Measurements from ENCODE around the gene ARID1B. TPM values are rescaled to one million over a fixed set of nuclear protein-coding genes. Genes with fewer than 3 reads are reported as not detected.

Gene ARID1B
- total RNA-seq, 2 donors from 2014 or later, result 43.9 to 44.6 TPM

DNA sequence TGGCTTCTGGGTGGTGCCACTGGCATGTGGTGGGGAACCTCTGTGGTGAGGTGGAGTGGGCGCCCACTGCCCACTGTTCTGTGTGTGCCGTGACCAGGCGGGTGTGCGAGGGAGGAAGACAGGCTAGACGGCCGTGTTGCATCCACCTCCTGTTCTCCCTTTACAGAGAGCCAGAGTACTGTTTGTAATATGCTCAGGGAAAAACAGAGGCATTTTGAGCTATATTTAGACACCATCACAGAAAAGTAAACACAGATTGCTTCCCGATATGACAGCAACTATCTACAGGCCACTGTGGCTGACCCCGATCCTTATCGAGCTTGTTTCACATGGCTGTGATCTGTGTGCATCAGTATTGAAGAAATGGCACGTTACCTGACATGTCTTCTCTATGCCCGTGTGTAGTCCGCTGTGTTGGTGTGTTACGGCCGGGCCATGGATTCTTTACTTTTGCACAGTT lies 45.6 kb downstream of the ARID1B start:
- DNase-seq (ENCODE audit: low spot score), result no peak
- no peaks in the 10 kb centered on the region for H3K27me3 ChIP-seq
- no peak overlapping the region for H3K4me3 ChIP-seq
- H3K27ac ChIP-seq, result peak overlapping the region; percentile 2 to 60
- H3K4me1 ChIP-seq, result peaks cover 0 to 61% of the 10 kb centered on the region in 2 donors
- no peaks in the 10 kb centered on the region for H3K9me3 ChIP-seq
- TF ChIP-seq, protein P1, sequence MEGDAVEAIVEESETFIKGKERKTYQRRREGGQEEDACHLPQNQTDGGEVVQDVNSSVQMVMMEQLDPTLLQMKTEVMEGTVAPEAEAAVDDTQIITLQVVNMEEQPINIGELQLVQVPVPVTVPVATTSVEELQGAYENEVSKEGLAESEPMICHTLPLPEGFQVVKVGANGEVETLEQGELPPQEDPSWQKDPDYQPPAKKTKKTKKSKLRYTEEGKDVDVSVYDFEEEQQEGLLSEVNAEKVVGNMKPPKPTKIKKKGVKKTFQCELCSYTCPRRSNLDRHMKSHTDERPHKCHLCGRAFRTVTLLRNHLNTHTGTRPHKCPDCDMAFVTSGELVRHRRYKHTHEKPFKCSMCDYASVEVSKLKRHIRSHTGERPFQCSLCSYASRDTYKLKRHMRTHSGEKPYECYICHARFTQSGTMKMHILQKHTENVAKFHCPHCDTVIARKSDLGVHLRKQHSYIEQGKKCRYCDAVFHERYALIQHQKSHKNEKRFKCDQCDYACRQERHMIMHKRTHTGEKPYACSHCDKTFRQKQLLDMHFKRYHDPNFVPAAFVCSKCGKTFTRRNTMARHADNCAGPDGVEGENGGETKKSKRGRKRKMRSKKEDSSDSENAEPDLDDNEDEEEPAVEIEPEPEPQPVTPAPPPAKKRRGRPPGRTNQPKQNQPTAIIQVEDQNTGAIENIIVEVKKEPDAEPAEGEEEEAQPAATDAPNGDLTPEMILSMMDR (IDR thresholded peaks at IDR 0.05), result no peak
- no peaks in the 10 kb centered on the region for H3K36me3 ChIP-seq

DNA sequence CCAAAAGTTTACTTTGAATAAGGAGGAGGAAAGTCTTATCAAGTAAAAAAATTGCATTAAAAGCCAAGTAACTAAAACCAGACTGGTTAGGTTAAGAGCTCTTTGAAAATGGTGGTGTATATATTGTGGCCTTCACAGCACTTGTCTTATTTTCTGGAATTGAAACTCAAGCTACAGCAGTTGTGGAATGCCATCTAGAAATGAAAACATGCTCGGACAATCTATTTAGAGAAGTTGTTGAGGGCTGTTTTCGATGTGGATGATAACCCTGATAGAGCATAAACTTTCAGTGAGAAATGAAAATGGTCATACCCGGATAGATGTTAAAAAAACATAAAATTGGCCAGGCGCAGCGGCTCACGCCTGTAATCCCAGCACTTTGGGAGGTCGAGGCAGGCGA lies 47.0 kb downstream of the ARID1B start:
- Histone ChIP-seq H3K4me3 (no peak overlapping the region), H3K9me3 (no peaks in the 10 kb centered on the region), H3K4me1 (peaks cover 0 to 68% of the 10 kb centered on the region in 2 donors), H3K27me3 (no peaks in the 10 kb centered on the region), H3K36me3 (no peaks in the 10 kb centered on the region), H3K27ac (peak overlapping the region in 1 of 2 donors; percentile 23)
- no peak for DNase-seq (ENCODE audit: low spot score)
- TF ChIP-seq, protein P1 (IDR thresholded peaks at IDR 0.05), result no peak

DNA sequence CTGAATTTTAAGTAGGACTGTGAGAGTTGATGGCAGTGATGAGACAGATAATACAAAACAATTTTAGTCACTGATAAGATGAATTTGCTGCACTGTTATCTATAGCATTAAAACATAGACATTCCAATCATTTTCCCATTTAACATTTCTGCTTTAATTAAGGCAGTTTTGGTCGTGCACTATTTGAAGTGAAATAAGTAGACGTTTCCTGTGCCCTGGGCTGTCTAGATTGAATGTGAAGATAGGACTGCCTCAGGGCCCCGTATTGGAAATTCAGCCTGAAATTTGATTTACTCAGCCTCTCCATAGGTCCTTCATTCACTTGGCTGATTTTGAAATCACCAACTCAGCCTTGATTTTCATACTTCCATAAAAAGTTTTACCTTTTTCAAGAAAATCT lies 48.3 kb downstream of the ARID1B start:
- Histone ChIP-seq H3K27ac (no peak overlapping the region), H3K9me3 (no peaks in the 10 kb centered on the region), H3K27me3 (no peaks in the 10 kb centered on the region), H3K36me3 (peaks cover 7% of the 10 kb centered on the region), H3K4me1 (peaks cover 0 to 59% of the 10 kb centered on the region in 2 donors), H3K4me3 (no peak overlapping the region)
- TF ChIP-seq, protein P1 (IDR thresholded peaks at IDR 0.05), result no peak
- no peak for DNase-seq (ENCODE audit: low spot score)

DNA sequence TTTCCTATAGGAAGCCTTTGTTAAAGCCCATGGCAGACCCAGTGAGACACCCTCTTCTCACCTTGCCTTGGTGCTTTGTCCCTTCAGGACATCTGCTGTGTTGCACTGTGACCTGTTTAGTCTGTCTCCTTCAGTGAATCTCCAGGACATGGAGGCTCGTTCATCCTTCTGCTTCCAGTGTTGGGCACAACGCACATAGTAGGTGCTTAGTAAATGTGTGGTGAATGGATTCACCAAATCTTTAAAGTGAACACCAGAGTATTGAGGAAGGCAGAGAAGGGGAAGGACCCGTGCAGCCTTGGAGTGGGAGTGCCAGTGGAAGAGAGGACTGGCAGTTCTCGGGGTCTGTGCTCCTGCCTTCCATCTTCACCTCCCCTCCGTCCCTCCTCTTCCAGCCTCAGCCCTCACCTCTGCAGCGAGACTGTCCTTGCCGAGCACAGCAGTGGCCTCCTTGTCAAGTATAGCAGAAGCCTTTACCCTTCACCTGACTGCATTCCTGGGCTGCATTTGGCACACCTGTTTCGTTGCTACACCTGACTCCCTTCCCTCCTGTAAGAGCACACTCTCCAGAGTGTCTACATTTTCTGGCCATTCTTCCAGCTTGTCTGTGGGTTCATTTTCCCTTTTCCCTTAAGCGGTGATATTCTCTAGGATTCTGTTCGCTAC lies 49.2 kb downstream of the ARID1B start:
- Histone ChIP-seq H3K9me3 (no peaks in the 10 kb centered on the region), H3K27ac (peak overlapping the region; percentile 67 to 84), H3K36me3 (peaks cover 7% of the 10 kb centered on the region), H3K27me3 (no peaks in the 10 kb centered on the region), H3K4me3 (no peak overlapping the region), H3K4me1 (peaks cover 0 to 59% of the 10 kb centered on the region in 2 donors)
- TF ChIP-seq, protein P1 (IDR thresholded peaks at IDR 0.05), result no peak
- no peak for DNase-seq (ENCODE audit: low spot score)

DNA sequence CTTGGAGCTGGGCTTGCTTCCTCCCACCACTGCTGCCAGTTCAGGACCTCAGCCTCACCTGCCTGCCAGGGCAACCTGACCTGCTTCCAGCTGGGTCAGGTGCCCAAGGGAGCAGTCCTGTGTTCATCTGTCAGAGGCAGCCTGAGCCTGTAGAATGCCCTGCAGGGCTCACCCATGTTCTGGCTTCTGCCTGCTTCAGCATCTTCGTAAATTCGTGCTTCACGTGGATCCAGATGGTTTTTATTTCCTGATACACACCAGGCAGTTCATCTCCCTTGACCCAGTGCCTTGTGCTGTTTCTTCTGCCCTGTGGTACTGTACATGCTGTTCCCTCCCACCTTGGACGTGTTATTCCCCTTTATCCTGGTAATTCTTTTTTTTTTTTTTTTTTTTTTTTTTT lies 50.2 kb downstream of the ARID1B start:
- H3K9me3 ChIP-seq, result no peaks in the 10 kb centered on the region
- H3K36me3 ChIP-seq, result peaks cover 7% of the 10 kb centered on the region
- TF ChIP-seq, protein P1 (IDR thresholded peaks at IDR 0.05), result no peak
- peak overlapping the region; percentile 67 to 84 for H3K27ac ChIP-seq
- no peak overlapping the region for H3K4me3 ChIP-seq
- no peaks in the 10 kb centered on the region for H3K27me3 ChIP-seq
- DNase-seq (ENCODE audit: low spot score), result no peak
- peaks cover 0 to 61% of the 10 kb centered on the region in 2 donors for H3K4me1 ChIP-seq
